Gastrocnemius medialis (tissue), 4 donors: ENCODE data around the gene ATP6V1A. TPM values are rescaled to one million over a fixed set of nuclear protein-coding genes. Genes with fewer than 3 reads are reported as not detected.
A peak's percentile ranks its signal among the peaks of the same experiment; 100 is the strongest.
"Not testable (repeated sequence)": the region's sequence is repeated elsewhere in the genome, so short reads cannot be mapped to it uniquely, and the experiment has no call there.

Experiments used
- ATAC-seq, 2 donors: fragments of 150-250 bp; one replicate each; pipeline ENCODE4 v1.9.1; 2016
- DNase-seq, 2 donors: peaks; one replicate each; pipeline ENCODE4 v3.0.0-alpha.2; 2019
- H3K27ac ChIP-seq, 4 donors: fragments of 200-600 bp; sonication (generic); 1 replicate in 1 of 4; 2 replicates in 3 of 4; pipeline ENCODE4 v1.5.1; 2016 to 2018; ENCODE audit warnings: mild to moderate bottlenecking in 2 of 4, moderate library complexity in 1 of 4
- H3K27me3 ChIP-seq, 3 donors: fragments of 200-600 bp; sonication (generic) in 2 of 3; 1 replicate in 1 of 3; 2 replicates in 2 of 3; pipeline versions ENCODE4 v1.5.1 to v1.6.0; 2016 to 2019; ENCODE audit warnings: mild to moderate bottlenecking in 1 of 3, moderate library complexity in 1 of 3
- H3K36me3 ChIP-seq, 2 donors: fragments of 200-600 bp; sonication (generic) in 1 of 2; one replicate each; pipeline ENCODE4 v1.5.1; 2017 to 2018
- H3K4me1 ChIP-seq, 2 donors: fragments of 200-600 bp; sonication (generic) in 1 of 2; one replicate each; pipeline ENCODE4 v1.5.1; 2016 to 2017; ENCODE audit warnings: mild to moderate bottlenecking in 2 of 2
- H3K4me3 ChIP-seq, 4 donors: fragments of 200-600 bp; sonication (generic) in 3 of 4; 1 replicate in 1 of 4; 2 replicates in 3 of 4; pipeline ENCODE4 v1.5.1; 2016 to 2019; ENCODE audit warnings: mild to moderate bottlenecking in 2 of 4
- H3K9me3 ChIP-seq, 3 donors: fragments of 200-600 bp; sonication (generic) in 2 of 3; 1 replicate in 1 of 3; 2 replicates in 2 of 3; pipeline ENCODE4 v1.5.1; 2016 to 2019
- POLR2A ChIP-seq, 2 donors: fragments of 450-650 bp; IDR thresholded peaks; one replicate each; pipeline ENCODE4 v1.6.1; 2017; ENCODE audit warnings: antibody characterized with exemption in 2 of 2, mild to moderate bottlenecking in 2 of 2, moderate library complexity in 2 of 2
- in situ Hi-C, 4 donors: fragments of 200-750 bp; cut with MboI; loops; one replicate each; pipeline versions ENCODE4 v1.15.0 to v1.8.0; 2017; ENCODE audit warnings: low sequenced_read_pairs in 4 of 4
- intact Hi-C: fragments of 100-400 bp; cut with DNase I; formaldehyde crosslinking; loops from one replicate; pipeline ENCODE4 v1.15.1; 2023; ENCODE audit warnings: low total_unique reads
- total RNA-seq, 4 donors: library from RNA; depleted of rRNA; stranded (reverse); fragments of >200 nt; gene quantifications; one replicate each; pipeline versions ENCODE4 v1.1.0 to v1.2.3, GENCODE V29; 2016
- TF ChIP-seq, protein P1 (sequence below), 5 experiments: fragments of 450-650 bp in 3 of 5; fragments of 200-600 bp in 2 of 5; sonication (generic) in 2 of 5; IDR thresholded peaks in 4 of 5; conservative IDR thresholded peaks in 1 of 5; 1 replicate in 4 of 5; 2 replicates in 1 of 5; pipeline ENCODE4 v1.5.1; 2016 to 2019; ENCODE audit warnings: antibody characterized with exemption in 5 of 5, mild to moderate bottlenecking in 3 of 5, moderate library complexity in 3 of 5

The ATP6V1A gene
- total RNA-seq, 4 donors from 2014 or later = 11.3 to 21.3 (median 15.0) TPM

DNA sequence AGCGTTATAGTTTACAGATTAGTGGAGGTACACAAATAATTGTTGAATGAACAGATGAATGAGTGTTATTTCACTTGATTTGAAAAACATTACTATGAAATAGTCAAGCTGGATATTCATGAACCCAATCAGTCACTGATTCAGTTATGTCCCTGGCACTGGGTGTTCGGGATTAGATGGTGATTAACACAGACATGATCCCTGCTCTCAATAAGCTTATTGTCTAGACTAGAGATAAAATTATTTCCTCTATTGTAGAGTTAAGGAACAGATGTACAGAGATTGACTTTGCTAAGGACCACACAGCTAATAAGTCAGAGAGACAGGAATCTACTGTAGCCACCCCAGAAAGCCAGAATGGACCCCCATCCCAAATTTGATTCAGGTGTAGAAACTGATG lies 92.7 kb downstream of the ATP6V1A start:
- in situ Hi-C loops = no loop called here
- Histone ChIP-seq H3K9me3 (no peaks in the 10 kb centered on the region), H3K36me3 (no peaks in the 10 kb centered on the region), H3K27me3 (no peaks in the 10 kb centered on the region), H3K4me3 (peak overlapping the region in 2 of 4 donors; percentile 28 to 57), H3K4me1 (peaks cover 0 to 6% of the 10 kb centered on the region in 2 donors), H3K27ac (no peak overlapping the region)
- ATAC-seq (no peak), DNase-seq (no peak)
- intact Hi-C loops = loop anchor here (1.0 to 5.0 kb wide), 4 partner anchors 73 to 1973 kb away; partner anchors contain the start of genes CCDC191 and QTRT2
- TF ChIP-seq, protein P1, sequence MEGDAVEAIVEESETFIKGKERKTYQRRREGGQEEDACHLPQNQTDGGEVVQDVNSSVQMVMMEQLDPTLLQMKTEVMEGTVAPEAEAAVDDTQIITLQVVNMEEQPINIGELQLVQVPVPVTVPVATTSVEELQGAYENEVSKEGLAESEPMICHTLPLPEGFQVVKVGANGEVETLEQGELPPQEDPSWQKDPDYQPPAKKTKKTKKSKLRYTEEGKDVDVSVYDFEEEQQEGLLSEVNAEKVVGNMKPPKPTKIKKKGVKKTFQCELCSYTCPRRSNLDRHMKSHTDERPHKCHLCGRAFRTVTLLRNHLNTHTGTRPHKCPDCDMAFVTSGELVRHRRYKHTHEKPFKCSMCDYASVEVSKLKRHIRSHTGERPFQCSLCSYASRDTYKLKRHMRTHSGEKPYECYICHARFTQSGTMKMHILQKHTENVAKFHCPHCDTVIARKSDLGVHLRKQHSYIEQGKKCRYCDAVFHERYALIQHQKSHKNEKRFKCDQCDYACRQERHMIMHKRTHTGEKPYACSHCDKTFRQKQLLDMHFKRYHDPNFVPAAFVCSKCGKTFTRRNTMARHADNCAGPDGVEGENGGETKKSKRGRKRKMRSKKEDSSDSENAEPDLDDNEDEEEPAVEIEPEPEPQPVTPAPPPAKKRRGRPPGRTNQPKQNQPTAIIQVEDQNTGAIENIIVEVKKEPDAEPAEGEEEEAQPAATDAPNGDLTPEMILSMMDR (IDR thresholded peaks at IDR 0.05 in 4 of 5, conservative IDR thresholded peaks at IDR 0.05 in 1 of 5) = no peak
- TF ChIP-seq POLR2A (IDR thresholded peaks at IDR 0.05) = no peak

- ATAC-seq = no peak
- intact Hi-C loops = no loop called here
- in situ Hi-C loops = loop anchor here in 1 of 4 donors (10.0 kb wide), 1 partner anchor 210 kb away; the partner anchor contains the start of genes CCDC191 and QTRT2
- Histone ChIP-seq H3K27ac (no peak overlapping the region), H3K4me1 (no peaks in the 10 kb centered on the region), H3K4me3 (no peak overlapping the region), H3K9me3 (no peaks in the 10 kb centered on the region), H3K36me3 (no peaks in the 10 kb centered on the region), H3K27me3 (no peaks in the 10 kb centered on the region)
- no peak for DNase-seq
- no peak for TF ChIP-seq POLR2A (IDR thresholded peaks at IDR 0.05)
- TF ChIP-seq, protein P1 (IDR thresholded peaks at IDR 0.05 in 4 of 5, conservative IDR thresholded peaks at IDR 0.05 in 1 of 5) = peak in 2 of 5 experiments; percentile 28 to 43
Measured at GRCh38 chr3:113844622-113845222, 97.9 kb downstream of the ATP6V1A start.

GRCh38 chr3:113847247-113847646 lies 100.4 kb downstream of the ATP6V1A start:
- no peaks in the 10 kb centered on the region for H3K4me1 ChIP-seq
- H3K27ac ChIP-seq = no peak overlapping the region
- DNase-seq (no peak), ATAC-seq (no peak)
- no peaks in the 10 kb centered on the region for H3K27me3 ChIP-seq
- TF ChIP-seq POLR2A (IDR thresholded peaks at IDR 0.05) = no peak
- TF ChIP-seq, protein P1 (IDR thresholded peaks at IDR 0.05 in 4 of 5, conservative IDR thresholded peaks at IDR 0.05 in 1 of 5) = no peak
- in situ Hi-C loops = loop anchor here in 1 of 4 donors (10.0 kb wide), 1 partner anchor 208 kb away; the partner anchor contains the start of genes CCDC191 and QTRT2
- intact Hi-C loops = no loop called here
- no peaks in the 10 kb centered on the region for H3K36me3 ChIP-seq
- no peak overlapping the region for H3K4me3 ChIP-seq
- H3K9me3 ChIP-seq = no peaks in the 10 kb centered on the region

DNA sequence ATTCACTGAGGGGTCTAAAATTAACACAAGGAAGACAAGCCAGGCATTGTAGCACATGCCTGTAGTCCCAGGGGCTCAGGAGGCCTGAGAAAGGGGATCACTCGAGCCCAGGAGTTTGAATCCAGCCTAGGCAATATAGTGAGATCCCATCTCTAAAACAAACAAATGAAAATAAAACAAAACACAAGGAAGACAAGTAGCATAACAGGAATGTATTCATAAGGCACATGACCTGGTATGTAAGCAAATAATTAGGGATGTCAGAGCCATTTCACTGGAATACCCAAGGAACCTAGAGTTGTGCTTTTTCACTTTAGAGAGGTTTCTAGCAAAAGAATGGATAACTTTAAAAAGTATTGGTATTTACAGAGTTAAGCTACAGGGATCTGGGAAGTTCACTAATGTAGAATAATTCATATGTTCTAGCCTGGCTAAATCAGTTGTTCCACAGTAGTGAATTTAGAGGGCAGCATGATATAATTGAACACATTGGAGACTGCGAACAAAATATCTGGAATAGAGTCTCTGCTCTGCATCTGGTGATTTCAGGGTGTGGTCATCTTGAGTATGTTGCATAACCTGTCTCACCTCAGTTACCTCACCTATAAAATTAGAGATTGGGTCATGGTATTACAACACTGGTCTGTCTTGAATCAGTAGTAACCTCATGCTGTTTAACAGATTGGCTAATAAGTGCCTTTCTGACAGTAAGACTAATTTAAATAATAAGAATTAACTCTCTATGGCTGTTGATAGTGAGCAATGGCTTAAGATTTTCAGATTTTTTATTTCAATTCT lies 101.0 kb downstream of the ATP6V1A start:
- H3K4me1 ChIP-seq = no peaks in the 10 kb centered on the region
- no peak overlapping the region for H3K4me3 ChIP-seq
- DNase-seq (no peak), ATAC-seq (peak in 1 of 2 donors; percentile 58)
- no peaks in the 10 kb centered on the region for H3K36me3 ChIP-seq
- no peaks in the 10 kb centered on the region for H3K27me3 ChIP-seq
- intact Hi-C loops (no loop called here), in situ Hi-C loops (loop anchor here in 1 of 4 donors (10.0 kb wide), 1 partner anchor 207 kb away; the partner anchor contains the start of genes CCDC191 and QTRT2)
- H3K9me3 ChIP-seq = no peaks in the 10 kb centered on the region
- H3K27ac ChIP-seq = no peak overlapping the region
- TF ChIP-seq, protein P1 (IDR thresholded peaks at IDR 0.05 in 4 of 5, conservative IDR thresholded peaks at IDR 0.05 in 1 of 5) = no peak
- TF ChIP-seq POLR2A (IDR thresholded peaks at IDR 0.05) = no peak

DNA sequence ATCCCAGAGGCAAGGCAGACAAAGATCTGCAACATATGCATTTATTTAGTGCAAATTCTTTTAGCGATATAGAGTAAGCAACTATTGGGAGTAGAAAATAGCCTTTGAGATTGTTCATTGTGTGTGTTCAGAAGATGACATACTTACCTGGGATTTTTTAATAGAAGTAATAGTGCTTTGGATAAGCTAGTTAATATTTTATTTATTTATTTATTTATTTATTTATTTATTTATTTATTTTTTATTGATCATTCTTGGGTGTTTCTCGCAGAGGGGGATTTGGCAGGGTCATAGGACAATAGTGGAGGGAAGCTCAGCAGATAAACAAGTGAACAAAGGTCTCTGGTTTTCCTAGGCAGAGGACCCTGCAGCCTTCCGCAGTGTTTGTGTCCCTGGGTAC lies 102.2 kb downstream of the ATP6V1A start:
- H3K4me1 ChIP-seq, ATAC-seq, H3K9me3 ChIP-seq, DNase-seq, H3K27me3 ChIP-seq, H3K27ac ChIP-seq, H3K36me3 ChIP-seq, H3K4me3 ChIP-seq, intact Hi-C loops: not testable (repeated sequence)
- in situ Hi-C loops = loop anchor here in 1 of 4 donors (10.0 kb wide), 1 partner anchor 206 kb away; the partner anchor contains the start of genes CCDC191 and QTRT2

- H3K36me3 ChIP-seq, H3K27ac ChIP-seq, H3K4me3 ChIP-seq, H3K4me1 ChIP-seq, DNase-seq, ATAC-seq, H3K27me3 ChIP-seq, H3K9me3 ChIP-seq, intact Hi-C loops: not testable (repeated sequence)
- in situ Hi-C loops = loop anchor here in 1 of 4 donors (10.0 kb wide), 1 partner anchor 205 kb away; the partner anchor contains the start of genes CCDC191 and QTRT2
Measured at GRCh38 chr3:113849841-113850240, 103.0 kb downstream of the ATP6V1A start.

- H3K36me3 ChIP-seq, H3K27me3 ChIP-seq, ATAC-seq, H3K27ac ChIP-seq, DNase-seq, H3K9me3 ChIP-seq, intact Hi-C loops, H3K4me1 ChIP-seq, H3K4me3 ChIP-seq, in situ Hi-C loops: not testable (repeated sequence)
Measured at GRCh38 chr3:113850391-113850790, 103.6 kb downstream of the ATP6V1A start.
